HEK293 (cell line): Measurements from ENCODE around the gene PDE3A.

Experiments used
- CTCF ChIP-seq: fragments of 450-650 bp; formaldehyde crosslinking; IDR thresholded peaks from 2 replicates; pipeline ENCODE4 v1.5.1; 2016; ENCODE audit warnings: missing biosample characterization, missing genetic modification characterization
- KLF10 ChIP-seq: fragments of 450-650 bp; IDR thresholded peaks from 2 replicates; pipeline ENCODE4 v1.5.1; 2018; ENCODE audit warnings: missing biosample characterization, mild to moderate bottlenecking, missing genetic modification characterization
- MYNN ChIP-seq: fragments of 450-650 bp; formaldehyde crosslinking; IDR thresholded peaks from 2 replicates; pipeline ENCODE4 v1.5.1; 2016; ENCODE audit warnings: missing biosample characterization, missing genetic modification characterization, borderline replicate concordance
- OVOL3 ChIP-seq: fragments of 450-650 bp; formaldehyde crosslinking; IDR thresholded peaks from 2 replicates; pipeline ENCODE4 v1.5.1; 2016; ENCODE audit warnings: missing biosample characterization, missing genetic modification characterization
- SCRT1 ChIP-seq: fragments of 450-650 bp; formaldehyde crosslinking; IDR thresholded peaks from 2 replicates; pipeline ENCODE4 v1.5.1; 2016; ENCODE audit warnings: missing biosample characterization, missing genetic modification characterization, borderline replicate concordance
- SP7 ChIP-seq: fragments of 450-650 bp; formaldehyde crosslinking; IDR thresholded peaks from 2 replicates; pipeline ENCODE4 v1.5.1; 2016; ENCODE audit warnings: missing biosample characterization, missing genetic modification characterization
- YY1 ChIP-seq: fragments of 450-650 bp; formaldehyde crosslinking; IDR thresholded peaks from 2 replicates; pipeline ENCODE4 v1.5.1; 2018; ENCODE audit warnings: missing biosample characterization, missing genetic modification characterization
- ZBTB44 ChIP-seq: fragments of 450-650 bp; IDR thresholded peaks from 2 replicates; pipeline ENCODE4 v1.5.1; 2018; ENCODE audit warnings: missing biosample characterization, mild to moderate bottlenecking, missing genetic modification characterization
- ZNF121 ChIP-seq: fragments of 450-650 bp; formaldehyde crosslinking; IDR thresholded peaks from 2 replicates; pipeline ENCODE4 v1.5.1; 2016; ENCODE audit warnings: missing biosample characterization, missing genetic modification characterization
- ZNF184 ChIP-seq: fragments of 450-650 bp; IDR thresholded peaks from 2 replicates; pipeline ENCODE4 v1.5.1; 2018; ENCODE audit warnings: missing biosample characterization, mild to moderate bottlenecking, missing genetic modification characterization
- ZNF274 ChIP-seq, 2 experiments: fragments of 200-500 bp in 1 of 2; fragments of 450-650 bp in 1 of 2; sonication (Bioruptor generic) in 1 of 2; formaldehyde crosslinking in 1 of 2; IDR thresholded peaks; 2 replicates each; pipeline versions ENCODE4 v1.5.1 to v1.6.1; 2014 to 2016; ENCODE audit warnings: borderline replicate concordance in 1 of 2, inconsistent platforms in 1 of 2, low read length in 1 of 2, missing biosample characterization in 1 of 2, missing genetic modification characterization in 1 of 2
- ZNF292 ChIP-seq: fragments of 450-650 bp; formaldehyde crosslinking; IDR thresholded peaks from 2 replicates; pipeline ENCODE4 v1.5.1; 2016; ENCODE audit warnings: low read depth, missing biosample characterization, missing genetic modification characterization, borderline replicate concordance
- ZNF785 ChIP-seq: fragments of 450-650 bp; formaldehyde crosslinking; IDR thresholded peaks from 2 replicates; pipeline ENCODE4 v1.5.1; 2016; ENCODE audit warnings: missing biosample characterization, missing genetic modification characterization

GRCh38 chr12:20350026-20350425 is 18.3 kb upstream of the PDE3A start:
- TF ChIP-seq YY1 = no peak
- no peak for TF ChIP-seq CTCF (tag by site-specific recombination)
- no peak for TF ChIP-seq ZNF121
- no peak for TF ChIP-seq MYNN (tag by site-specific recombination)
- no peak for TF ChIP-seq OVOL3 (tag by site-specific recombination)
- no peak for TF ChIP-seq ZNF274 (IDR thresholded peaks at IDR 0.05; ENCODE audit: low read length)
- TF ChIP-seq ZNF274 (tag by site-specific recombination; IDR thresholded peaks at IDR 0.05; ENCODE audit: borderline replicate concordance) = no peak
- TF ChIP-seq ZNF785 = no peak
- no peak for TF ChIP-seq ZBTB44 (tag by site-specific recombination)
- TF ChIP-seq ZNF292 = no peak
- no peak for TF ChIP-seq SCRT1 (tag by site-specific recombination)
- TF ChIP-seq SP7 (tag by site-specific recombination) = no peak
- TF ChIP-seq ZNF184 = no peak
- TF ChIP-seq KLF10 = no peak
